ENCODE data around the gene RHOF.

RHOF gene, protein sequence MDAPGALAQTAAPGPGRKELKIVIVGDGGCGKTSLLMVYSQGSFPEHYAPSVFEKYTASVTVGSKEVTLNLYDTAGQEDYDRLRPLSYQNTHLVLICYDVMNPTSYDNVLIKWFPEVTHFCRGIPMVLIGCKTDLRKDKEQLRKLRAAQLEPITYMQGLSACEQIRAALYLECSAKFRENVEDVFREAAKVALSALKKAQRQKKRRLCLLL

DNA sequence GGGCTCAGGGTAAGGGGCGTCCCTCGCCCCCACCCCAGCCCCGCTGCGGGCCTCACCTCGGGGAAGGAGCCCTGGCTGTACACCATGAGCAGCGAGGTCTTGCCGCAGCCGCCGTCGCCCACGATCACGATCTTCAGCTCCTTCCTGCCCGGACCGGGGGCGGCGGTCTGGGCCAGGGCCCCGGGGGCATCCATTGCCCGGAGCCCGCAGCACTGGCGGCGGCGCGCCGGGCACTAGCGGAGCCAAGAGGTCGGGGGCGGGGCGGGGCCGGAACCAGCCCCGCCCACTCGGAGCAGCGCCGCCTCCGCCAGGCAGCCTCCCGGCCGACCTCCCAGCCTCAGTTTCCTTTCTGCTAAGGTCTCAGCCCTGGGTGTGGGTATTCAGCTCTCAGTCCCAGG is at the start of gene RHOF:
TSS of gene RHOF (minus strand) at position 249 of the 398 bp plus-strand sequence. CDS start at position 194, 55 bp downstream.
- no peak for DNase-seq (ENCODE audit: extremely low read depth in 1 of 2, low read depth in 1 of 2)

DNA sequence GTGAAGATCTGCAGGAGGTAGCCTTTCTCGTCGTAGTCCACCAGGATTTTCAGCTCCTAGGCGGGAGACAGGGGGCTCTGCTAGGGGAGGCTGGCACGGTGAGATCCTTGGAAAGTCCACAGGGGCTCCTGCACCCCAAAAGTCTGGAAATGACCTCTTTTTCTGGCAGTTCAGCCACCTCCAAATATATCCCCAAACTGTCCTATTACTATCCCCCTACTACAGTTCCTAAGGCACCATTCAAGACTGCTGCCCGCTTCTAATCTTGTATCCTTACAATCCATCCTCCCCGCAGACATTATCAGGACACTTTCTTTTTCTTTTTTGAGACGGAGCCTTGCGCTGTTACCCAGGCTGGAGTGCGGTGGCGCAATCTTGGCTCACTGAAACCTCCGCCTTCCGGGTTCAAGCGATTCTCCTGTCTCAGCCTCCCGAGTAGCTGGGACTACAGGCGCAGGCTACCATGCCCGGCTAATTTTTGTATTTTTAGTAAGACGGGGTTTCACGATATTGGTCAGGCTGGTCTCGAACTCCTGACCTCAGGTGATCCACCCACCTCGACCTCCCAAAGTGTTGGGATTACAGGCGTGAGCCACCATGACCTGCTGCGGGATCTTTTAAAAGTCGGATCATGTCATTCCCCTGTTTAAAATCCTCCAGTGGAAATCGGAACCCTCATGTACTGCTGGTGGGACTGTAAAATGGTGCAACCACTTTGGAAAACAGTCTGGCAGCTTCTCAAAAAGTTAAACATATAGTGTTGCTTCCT is 46.7 kb upstream of the RHOF start:
- DNase-seq (ENCODE audit: extremely low read depth in 1 of 2, low read depth in 1 of 2) = no peak

DNA sequence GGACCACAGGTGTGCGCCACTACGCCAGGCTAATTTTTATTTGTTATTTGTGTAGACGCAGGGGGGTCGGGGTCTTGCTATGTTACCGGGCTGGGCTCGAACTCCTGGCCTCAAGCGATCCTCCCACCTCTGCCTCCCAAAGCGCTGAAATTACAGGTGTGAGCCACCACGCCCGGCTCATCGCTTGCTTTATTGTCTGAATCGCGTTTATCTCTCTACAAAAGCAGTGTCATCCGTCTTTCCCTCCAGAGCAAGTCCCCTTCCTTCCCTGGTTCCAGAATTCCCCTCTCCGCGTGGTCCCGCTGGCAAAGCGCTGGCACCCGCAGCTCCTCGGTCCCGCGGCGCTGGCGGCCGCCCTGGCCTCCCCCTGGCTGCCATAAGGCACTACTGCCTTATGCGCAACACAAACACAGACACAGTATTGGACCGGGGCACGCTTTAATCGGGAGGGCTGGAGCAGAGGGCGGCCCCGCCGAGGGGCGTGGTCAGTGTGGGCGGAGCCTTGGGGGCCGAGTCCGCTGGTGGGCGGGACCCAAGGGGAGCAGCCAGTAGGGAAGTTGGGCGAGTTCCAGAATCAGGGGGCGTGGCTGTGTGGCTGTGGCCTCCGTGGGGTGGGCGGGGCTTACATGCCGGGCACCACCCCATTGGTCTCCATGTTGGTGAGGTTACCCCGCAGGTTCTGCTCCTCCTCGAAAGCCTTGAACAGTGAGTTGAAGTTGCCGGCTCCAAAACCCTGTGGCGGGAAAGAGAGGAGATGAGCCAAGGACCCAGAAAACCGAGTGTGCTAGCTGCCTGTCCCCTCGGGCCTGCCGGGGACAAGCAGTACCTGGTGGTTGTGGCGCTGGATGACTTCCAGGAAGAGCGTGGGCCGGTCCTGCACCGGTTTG is 45.9 kb upstream of the RHOF start:
- DNase-seq (ENCODE audit: extremely low read depth in 1 of 2, low read depth in 1 of 2) = peak; percentile 98 to 99

DNA sequence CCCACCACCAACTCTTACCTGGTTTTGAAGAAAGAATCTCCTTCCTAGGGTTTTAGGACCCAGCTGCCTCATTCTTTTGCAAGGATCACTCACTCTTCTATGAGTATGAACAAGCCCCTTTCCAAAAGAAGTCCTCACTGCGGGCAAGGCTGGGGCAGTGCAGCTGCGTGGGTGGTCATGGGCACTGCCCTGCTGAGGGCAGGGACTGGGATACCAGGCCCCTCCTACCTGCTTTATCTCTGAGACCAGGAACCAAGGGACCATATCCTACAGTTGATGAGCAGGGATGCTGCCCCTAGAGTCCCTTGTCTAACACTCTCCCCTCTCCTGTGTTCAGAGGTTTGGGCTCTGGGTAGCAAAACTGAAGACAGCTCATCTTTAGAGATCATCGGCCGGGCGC is 44.6 kb upstream of the RHOF start:
- no peak for DNase-seq (ENCODE audit: extremely low read depth in 1 of 2, low read depth in 1 of 2)

DNA sequence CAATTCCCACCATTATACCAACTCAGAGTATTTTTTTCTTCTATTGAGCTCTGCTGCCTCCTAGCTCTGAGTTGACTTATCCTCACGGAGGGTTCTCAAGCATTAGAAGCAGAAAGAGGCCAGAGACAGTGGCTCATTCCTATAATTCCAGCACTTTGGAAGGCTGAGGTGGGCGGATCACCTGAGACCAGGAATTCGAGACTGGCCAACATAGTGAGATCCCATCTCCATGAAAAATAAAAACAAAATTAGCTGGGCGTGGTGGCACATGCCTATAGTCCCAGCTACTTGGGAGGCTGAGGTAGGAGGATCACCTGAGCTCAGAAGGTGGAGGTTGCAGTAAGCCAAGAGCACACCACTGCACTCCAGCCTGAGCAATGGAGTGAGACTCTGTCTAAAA is 44.2 kb upstream of the RHOF start:
- DNase-seq (ENCODE audit: extremely low read depth in 1 of 2, low read depth in 1 of 2) = no peak

DNA sequence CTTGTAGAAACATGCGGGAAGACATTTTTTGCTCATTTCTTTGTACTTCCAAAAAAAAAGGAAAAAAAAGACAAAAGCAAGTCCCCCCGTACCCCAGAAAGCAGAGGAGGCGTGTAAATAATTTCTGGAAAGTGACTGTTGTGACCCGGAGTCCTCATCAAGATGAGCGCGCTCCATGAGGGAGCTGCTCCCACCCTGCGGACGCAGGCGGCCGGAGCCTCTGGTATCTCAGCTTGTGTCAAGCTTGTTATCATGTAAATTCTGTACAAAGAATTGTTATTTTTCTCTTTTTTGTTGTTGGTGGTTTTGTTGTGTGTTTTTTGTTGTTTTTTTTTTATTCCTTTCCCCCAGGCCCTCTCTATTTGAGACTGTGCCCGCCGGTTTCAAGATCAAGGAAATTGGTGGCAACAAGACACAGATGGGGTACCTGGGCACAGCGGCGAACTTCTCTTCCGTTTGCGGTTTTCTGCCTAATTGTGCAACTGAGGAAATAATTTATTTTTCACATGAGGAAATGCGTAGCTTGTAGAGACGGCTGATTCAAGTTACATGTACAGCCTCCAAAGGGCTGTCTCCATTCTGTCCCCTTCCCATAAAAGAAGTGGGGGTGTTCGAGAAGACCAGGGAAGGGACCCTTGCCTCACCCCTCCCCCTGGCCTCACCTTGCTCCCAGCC is 38.2 kb upstream of the RHOF start:
- DNase-seq (ENCODE audit: extremely low read depth in 1 of 2, low read depth in 1 of 2) = no peak

DNA sequence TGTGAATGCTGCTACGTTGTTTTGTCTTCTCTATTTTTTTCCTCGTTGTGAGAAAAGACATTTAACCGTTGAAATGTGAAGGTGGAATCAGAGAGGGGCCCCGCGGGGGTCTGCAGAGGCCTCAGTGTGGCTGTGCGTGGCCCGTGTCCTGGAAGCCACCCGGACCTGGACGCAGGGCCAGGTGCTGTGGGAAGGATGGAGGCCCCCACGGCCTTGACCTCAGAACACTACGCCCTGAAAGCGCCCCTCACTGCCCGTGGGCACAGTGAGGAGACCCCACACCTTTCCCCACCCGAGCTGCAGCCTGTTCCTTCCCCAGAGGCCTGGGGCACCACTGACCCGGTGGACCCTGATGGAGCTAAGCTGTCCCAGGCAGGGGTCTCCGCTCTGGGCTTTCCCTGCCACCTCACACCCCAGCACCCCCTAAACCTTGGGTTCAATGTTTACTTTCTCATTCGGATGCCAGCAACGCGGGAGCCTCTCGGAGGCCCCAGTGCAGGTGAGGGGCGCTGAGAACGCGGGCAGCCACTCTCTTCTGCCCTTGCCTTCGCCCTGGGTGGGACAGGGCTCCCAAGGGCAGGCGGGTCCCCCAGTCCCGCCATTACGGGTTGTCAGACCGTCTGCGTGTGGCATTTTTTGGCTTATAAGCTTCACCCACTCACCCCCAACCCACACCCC is 37.2 kb upstream of the RHOF start:
- DNase-seq (ENCODE audit: extremely low read depth in 1 of 2, low read depth in 1 of 2) = no peak

DNA sequence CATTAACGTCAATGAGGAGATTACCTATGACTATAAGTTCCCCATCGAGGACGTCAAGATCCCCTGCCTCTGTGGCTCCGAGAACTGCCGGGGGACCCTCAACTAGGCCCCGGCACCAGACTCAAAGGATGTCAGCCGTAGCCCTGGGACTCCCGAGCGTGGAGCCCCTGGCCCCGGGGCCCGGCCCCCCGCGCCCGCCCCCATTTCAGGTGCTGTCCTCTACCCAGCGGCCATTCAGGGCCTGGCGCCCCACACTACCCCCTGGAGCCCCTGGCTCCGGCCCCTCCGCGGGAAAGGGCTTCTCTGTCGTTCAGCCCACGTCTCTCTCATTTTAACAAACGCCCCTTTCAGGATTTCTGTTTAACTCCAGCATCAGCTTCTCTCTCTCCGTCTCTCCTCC is 36.6 kb upstream of the RHOF start:
- DNase-seq (ENCODE audit: extremely low read depth in 1 of 2, low read depth in 1 of 2) = no peak

DNA sequence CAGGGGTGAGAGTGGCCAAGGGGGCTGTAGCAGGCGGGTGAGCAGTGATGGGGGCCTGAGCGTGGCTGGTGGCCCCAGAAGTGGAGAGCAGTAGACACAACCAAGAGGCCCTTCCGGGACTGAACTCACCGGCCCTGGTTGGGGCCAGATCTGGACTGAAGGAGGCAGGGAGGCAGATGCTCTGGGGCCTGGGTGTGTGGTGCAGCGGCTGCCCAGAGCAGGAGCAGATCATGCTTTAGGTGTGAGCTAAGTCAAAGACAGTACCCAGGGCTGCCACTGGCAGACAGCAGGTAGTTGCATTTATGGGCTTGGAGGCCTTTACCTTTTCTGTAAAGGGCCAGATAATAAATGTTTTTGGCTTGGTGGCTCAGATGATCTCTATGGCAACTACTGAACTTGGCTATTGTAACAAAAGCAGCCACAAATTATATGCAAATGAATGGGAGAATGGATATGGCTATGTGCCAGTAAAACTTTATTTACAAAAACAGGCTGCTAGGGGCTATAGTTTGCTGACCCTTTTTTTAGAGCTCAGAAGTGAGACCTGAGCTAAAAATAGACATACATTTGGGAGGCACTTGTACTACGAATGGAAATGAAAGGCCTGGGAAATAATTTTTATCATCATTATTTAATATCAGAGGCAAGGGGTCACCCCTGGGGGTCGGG is 35.9 kb upstream of the RHOF start:
- no peak for DNase-seq (ENCODE audit: extremely low read depth in 1 of 2, low read depth in 1 of 2)

DNA sequence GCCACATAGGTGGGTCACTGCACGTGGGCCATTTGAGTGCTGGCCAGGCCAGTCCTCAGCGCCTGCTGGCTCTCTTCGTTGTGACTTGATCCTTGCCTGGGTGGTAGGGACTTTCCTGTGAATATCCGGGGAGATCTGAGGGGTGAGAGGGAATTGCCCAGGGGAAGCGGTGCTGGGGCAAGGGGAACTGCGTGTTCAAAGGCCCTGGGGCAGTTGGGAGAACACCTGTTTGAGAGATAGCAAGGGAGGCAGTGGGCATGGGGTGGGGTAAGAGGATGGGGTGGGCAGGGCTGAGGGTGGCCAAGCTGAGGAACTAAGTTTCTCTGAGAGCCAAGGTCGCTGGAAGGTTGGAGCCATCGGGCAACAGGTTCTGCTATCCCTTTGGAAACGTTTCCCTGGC is 35.3 kb upstream of the RHOF start:
- no peak for DNase-seq (ENCODE audit: extremely low read depth in 1 of 2, low read depth in 1 of 2)

DNA sequence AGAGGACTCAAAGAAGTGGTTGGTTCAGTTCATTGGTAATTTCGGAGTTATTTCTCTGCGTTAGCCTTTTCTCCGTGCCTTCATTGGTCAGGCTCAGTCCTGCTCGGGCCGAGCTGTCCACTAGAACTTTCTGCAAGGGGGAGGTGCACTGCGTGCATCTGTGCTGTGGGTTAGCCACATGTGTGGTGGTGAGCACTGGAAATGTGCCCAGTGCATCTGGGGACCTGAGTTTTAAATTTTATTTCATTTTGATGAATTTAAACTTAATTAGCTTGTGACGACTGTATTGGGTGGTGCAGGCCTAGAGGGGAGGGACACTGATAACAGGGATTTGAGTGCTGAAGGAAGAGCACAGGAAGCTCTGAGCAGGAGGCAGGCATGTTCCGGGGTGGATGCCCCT is 34.8 kb upstream of the RHOF start:
- DNase-seq (ENCODE audit: extremely low read depth in 1 of 2, low read depth in 1 of 2) = no peak

DNA sequence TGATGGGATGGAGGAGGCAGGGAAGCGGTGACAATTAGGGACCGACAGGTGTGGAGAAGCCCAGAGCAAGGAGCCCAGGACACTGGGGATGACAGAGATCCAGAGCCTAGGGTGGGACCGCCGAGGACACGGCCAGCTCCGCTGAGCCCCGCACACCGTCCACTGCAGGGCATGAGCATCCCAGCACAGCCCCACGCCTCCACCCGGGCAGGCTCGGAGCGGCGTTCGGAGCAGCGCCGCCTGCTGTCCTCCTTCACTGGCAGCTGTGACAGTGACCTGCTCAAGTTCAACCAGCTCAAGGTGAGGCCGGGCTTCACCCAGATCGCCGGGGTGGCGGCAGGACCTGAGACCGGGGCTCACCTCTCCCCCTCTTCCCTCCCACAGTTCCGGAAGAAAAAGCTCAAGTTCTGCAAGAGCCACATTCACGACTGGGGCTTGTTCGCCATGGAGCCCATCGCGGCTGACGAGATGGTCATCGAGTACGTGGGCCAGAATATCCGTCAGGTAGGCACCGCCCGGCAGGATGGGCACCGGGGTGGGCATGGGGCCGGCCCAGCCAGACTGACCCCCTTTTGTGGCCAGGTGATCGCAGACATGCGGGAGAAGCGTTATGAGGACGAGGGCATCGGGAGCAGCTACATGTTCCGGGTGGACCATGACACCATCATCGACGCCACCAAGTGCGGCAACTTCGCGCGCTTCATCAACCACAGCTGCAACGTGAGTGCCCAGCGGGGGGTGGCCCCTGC is 34.0 kb upstream of the RHOF start:
- DNase-seq (ENCODE audit: extremely low read depth in 1 of 2, low read depth in 1 of 2) = no peak

DNA sequence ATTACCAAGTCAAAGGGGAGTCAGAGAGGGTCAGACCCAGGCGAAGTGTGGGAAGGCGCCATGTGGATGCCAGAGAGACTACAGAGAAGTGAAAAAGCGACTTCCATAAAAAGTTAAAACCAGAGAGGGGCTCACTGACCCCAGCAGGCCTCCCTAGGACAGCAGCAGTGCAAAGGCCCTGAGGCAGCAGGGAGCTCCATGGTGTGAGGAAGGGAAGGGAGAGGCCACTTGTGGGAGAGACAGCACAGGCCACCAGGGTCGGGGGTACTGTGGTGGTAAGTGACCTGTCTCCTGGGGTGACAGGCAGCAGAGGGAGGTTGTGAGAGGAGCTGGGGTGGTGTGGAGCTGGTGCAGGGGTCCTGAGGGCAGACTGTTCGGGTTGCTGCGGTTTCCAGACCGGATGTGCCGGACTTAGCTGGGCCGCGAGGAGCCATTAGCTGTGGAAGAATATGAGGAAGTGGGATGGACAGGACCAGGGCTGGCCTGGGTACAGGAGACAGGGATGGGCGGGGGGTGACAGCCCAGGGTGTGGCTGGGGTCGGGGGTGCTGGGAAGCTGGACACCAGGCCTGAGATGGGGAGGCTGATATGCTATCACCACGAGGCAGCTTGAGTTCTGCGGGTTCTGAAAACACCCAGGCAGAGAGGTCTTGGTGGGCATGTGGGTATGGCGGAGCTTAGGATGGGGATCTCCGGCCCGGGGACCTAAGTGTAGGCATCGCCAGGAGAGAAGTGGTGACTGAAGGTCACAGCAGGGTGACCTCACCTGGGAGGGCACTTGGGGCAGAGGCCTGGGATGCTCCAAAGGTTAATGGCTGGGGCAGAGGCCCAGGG is 33.0 kb upstream of the RHOF start:
- no peak for DNase-seq (ENCODE audit: extremely low read depth in 1 of 2, low read depth in 1 of 2)

DNA sequence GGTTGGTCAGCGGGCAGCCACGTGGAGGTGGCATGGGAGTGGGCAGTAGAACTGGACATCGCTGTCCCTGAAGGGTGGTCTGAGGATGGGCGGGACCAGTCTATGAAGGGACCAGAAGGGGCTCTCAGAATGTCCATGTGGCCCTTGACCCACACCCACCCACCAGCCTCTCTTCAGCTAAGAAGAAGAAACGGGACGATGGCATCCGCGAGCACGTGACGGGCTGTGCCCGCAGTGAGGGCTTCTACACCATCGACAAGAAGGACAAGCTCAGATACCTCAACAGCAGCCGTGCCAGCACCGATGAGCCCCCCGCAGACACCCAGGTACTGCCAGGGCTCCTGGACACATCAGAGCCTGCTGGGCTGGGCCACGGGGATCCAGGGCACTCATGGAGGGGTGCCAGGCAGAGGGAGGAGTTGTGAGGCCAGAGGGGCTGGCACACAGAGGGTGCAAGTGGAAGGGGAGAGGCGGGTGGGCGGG is 31.6 kb upstream of the RHOF start:
- no peak for DNase-seq (ENCODE audit: extremely low read depth in 1 of 2, low read depth in 1 of 2)

DNA sequence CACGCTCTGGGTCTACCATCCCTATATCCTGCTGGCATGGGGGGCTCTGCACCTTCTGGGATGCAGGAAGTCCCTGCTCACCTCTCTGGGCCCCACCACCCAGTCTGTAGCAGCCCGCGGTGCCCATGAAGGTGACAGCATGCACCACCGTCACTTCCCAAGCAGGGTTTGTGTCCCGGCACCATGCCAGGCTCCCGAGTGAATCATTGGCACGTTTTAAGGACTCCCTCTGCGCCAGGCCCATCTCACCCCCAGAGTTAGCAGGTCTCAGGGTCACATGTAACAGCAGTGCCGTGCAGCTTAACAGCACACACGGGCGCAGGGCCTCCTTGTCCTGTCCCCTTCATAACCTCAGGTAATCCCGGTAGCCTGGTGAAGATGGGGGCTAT is 30.2 kb upstream of the RHOF start:
- DNase-seq (ENCODE audit: extremely low read depth in 1 of 2, low read depth in 1 of 2) = no peak

DNA sequence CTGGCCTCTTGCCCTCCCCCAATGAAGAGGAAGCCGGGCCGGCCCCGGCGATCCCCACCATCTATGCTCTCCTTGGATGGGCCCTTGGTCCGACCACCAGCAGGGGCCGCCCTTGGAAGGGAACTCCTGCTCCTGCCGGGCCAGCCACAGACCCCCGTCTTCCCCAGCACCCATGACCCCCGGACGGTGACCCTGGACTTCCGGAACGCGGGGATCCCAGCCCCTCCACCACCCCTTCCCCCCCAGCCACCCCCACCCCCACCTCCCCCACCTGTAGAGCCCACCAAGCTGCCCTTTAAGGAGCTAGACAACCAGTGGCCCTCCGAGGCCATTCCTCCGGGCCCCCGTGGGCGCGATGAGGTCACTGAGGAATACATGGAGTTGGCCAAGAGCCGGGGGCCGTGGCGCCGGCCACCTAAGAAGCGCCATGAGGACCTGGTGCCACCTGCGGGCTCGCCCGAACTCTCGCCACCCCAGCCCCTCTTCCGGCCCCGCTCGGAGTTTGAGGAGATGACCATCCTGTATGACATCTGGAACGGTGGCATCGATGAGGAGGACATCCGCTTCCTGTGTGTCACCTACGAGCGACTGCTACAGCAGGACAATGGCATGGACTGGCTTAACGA is 29.7 kb upstream of the RHOF start:
- no peak for DNase-seq (ENCODE audit: extremely low read depth in 1 of 2, low read depth in 1 of 2)

DNA sequence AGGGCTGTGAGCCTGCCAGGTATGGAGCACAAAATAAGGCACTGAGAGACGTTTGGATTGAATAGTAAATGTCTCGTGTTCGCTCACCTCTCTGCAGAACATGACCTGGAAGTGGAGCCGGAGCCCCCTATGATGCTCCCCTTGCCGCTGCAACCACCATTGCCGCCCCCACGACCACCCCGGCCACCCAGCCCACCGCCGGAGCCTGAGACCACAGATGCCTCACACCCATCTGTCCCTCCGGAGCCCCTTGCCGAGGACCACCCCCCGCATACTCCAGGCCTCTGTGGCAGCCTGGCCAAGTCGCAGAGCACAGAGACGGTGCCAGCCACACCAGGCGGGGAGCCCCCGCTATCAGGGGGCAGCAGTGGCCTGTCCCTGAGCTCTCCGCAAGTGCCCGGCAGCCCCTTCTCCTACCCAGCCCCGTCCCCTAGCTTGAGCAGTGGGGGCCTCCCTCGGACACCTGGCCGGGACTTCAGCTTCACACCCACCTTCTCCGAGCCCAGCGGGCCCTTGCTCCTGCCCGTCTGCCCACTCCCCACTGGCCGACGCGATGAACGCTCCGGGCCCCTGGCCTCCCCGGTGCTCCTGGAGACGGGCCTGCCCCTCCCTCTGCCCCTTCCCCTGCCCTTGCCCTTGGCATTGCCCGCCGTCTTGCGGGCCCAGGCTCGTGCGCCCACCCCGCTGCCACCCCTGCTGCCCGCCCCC is 29.1 kb upstream of the RHOF start:
- DNase-seq (ENCODE audit: extremely low read depth in 1 of 2, low read depth in 1 of 2) = no peak
